Mesendoderm (in vitro differentiated cells): Measurements from ENCODE around the gene SCRT2.

ENCODE experiments used
- DNase-seq: peaks from one replicate; pipeline ENCODE4 v3.0.0; 2013
- H2AK5ac ChIP-seq: 2 replicates; pipeline ENCODE4 v1.6.1; 2013; ENCODE audit warnings: low read length, inconsistent platforms
- H2BK120ac ChIP-seq: 2 replicates; pipeline ENCODE4 v1.6.1; 2013; ENCODE audit warnings: low read depth, mild to moderate bottlenecking, low read length, moderate library complexity, mixed read lengths
- H2BK15ac ChIP-seq: replicated peaks from 2 replicates; pipeline ENCODE4 v1.6.1; 2013; ENCODE audit warnings: low read depth, mild to moderate bottlenecking, moderate library complexity
- H2BK5ac ChIP-seq: 2 replicates; pipeline ENCODE4 v1.6.1; 2013; ENCODE audit warnings: low read length, inconsistent platforms
- H3K18ac ChIP-seq: 2 replicates; pipeline ENCODE4 v1.6.1; 2013; ENCODE audit warnings: mild to moderate bottlenecking, low read length, mixed read lengths
- H3K23ac ChIP-seq: one replicate; pipeline ENCODE4 v1.6.1; 2013; ENCODE audit warnings: low read length
- H3K27ac ChIP-seq: 2 replicates; pipeline ENCODE4 v1.5.1; 2013; ENCODE audit warnings: low read depth, mild to moderate bottlenecking, inconsistent platforms, low read length, moderate library complexity
- H3K27me3 ChIP-seq: 2 replicates; pipeline ENCODE4 v1.6.1; 2013; ENCODE audit warnings: low read length, control low read depth, mild to moderate bottlenecking, inconsistent platforms; ENCODE audit not compliant: insufficient read depth, poor library complexity
- H3K36me3 ChIP-seq: 2 replicates; pipeline ENCODE4 v1.6.1; 2013; ENCODE audit warnings: low read length, inconsistent platforms; ENCODE audit not compliant: control insufficient read depth, insufficient read depth
- H3K4ac ChIP-seq: one replicate; pipeline ENCODE4 v1.6.1; 2013; ENCODE audit warnings: low read depth, mild to moderate bottlenecking, low read length, moderate library complexity
- H3K4me1 ChIP-seq: 2 replicates; pipeline ENCODE4 v1.6.1; 2013; ENCODE audit warnings: low read depth, low read length, inconsistent platforms; ENCODE audit not compliant: control insufficient read depth
- H3K4me2 ChIP-seq: 2 replicates; pipeline ENCODE4 v1.6.1; 2013; ENCODE audit warnings: low read length
- H3K4me3 ChIP-seq: 2 replicates; pipeline ENCODE4 v1.5.1; 2013; ENCODE audit warnings: mild to moderate bottlenecking, low read length
- H3K56ac ChIP-seq: one replicate; pipeline ENCODE4 v1.6.1; 2013; ENCODE audit warnings: low read length
- H3K79me1 ChIP-seq: 2 replicates; pipeline ENCODE4 v1.6.1; 2013; ENCODE audit warnings: low read length, inconsistent platforms
- H3K79me2 ChIP-seq: 2 replicates; pipeline ENCODE4 v1.6.1; 2013; ENCODE audit warnings: mild to moderate bottlenecking, low read length; ENCODE audit not compliant: control insufficient read depth, insufficient read depth
- H3K9ac ChIP-seq: 2 replicates; pipeline ENCODE4 v1.6.1; 2013; ENCODE audit warnings: low read length, inconsistent platforms
- H4K5ac ChIP-seq: one replicate; pipeline ENCODE4 v1.6.1; 2013; ENCODE audit warnings: low read length
- H4K8ac ChIP-seq: one replicate; pipeline ENCODE4 v1.6.1; 2013; ENCODE audit warnings: low read depth, mild to moderate bottlenecking, control low read depth, low read length, moderate library complexity
- WGBS: extraction: QIAGEN DNeasy Blood & Tissue Kit; methylation state at CpG from one replicate; pipeline ENCODE4 v1.1.7; 2013; ENCODE audit warnings: low lambda C conversion rate, missing lambda C conversion rate; ENCODE audit not compliant: insufficient coverage; ENCODE audit errors: extremely low coverage; 5-methylcytosine and 5-hydroxymethylcytosine counted together

SCRT2 gene

GRCh38 chr20:684676-685319 lies 9.2 kb upstream of the SCRT2 start:
- no peak overlapping the region for H3K27ac ChIP-seq
- H3K9ac ChIP-seq: no peak overlapping the region
- H3K4me1 ChIP-seq: no peaks in the 10 kb centered on the region
- H3K4me3 ChIP-seq: no peak overlapping the region
- H4K5ac ChIP-seq: no peak overlapping the region
- no peak overlapping the region for H2BK120ac ChIP-seq
- no peak overlapping the region for H3K18ac ChIP-seq
- H3K23ac ChIP-seq: no peak overlapping the region
- DNase-seq: no peak
- no peaks in the 10 kb centered on the region for H3K79me1 ChIP-seq
- no peak overlapping the region for H3K4ac ChIP-seq
- no peak overlapping the region for H2AK5ac ChIP-seq
- no CpG with 5 or more reads among the region's 4 CpGs for WGBS
- H4K8ac ChIP-seq: no peak overlapping the region
- no peak overlapping the region for H2BK15ac ChIP-seq
- no peak overlapping the region for H3K56ac ChIP-seq
- no peak overlapping the region for H2BK5ac ChIP-seq
- H3K79me2 ChIP-seq: no peaks in the 10 kb centered on the region
- H3K4me2 ChIP-seq: no peak overlapping the region
- no peaks in the 10 kb centered on the region for H3K27me3 ChIP-seq
- no peaks in the 10 kb centered on the region for H3K36me3 ChIP-seq

DNA sequence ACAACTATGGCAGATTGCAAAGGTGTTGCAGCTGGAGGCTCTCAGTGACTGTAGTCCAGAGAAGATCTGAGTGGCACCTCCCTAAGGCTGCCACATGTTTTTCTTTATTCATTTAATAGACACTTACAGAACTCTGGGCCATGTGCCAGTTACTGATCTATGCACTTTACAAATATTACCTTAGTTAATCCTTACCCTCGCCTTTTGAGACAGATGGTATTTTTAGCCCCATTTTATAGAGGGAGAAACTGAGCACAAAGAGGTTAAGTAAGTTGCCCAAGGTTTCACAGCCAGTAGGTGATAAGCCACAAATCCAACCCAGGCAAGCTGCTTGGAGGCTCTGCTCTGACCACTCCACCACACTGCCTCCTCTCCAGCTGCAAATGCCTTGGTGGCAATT lies 6.5 kb upstream of the SCRT2 start:
- Histone ChIP-seq H3K4ac (no peak overlapping the region), H3K23ac (no peak overlapping the region), H3K79me1 (no peaks in the 10 kb centered on the region), H3K9ac (no peak overlapping the region), H3K36me3 (no peaks in the 10 kb centered on the region), H4K5ac (no peak overlapping the region), H3K4me1 (no peaks in the 10 kb centered on the region), H2BK5ac (no peak overlapping the region), H3K27ac (no peak overlapping the region), H3K27me3 (no peaks in the 10 kb centered on the region), H2BK120ac (no peak overlapping the region), H3K79me2 (no peaks in the 10 kb centered on the region), H4K8ac (no peak overlapping the region), H2BK15ac (no peak overlapping the region), H3K4me2 (no peak overlapping the region), H3K56ac (no peak overlapping the region), H2AK5ac (no peak overlapping the region), H3K4me3 (no peak overlapping the region), H3K18ac (no peak overlapping the region)
- WGBS: no CpG with 5 or more reads among the region's 1 CpG
- DNase-seq: no peak

DNA sequence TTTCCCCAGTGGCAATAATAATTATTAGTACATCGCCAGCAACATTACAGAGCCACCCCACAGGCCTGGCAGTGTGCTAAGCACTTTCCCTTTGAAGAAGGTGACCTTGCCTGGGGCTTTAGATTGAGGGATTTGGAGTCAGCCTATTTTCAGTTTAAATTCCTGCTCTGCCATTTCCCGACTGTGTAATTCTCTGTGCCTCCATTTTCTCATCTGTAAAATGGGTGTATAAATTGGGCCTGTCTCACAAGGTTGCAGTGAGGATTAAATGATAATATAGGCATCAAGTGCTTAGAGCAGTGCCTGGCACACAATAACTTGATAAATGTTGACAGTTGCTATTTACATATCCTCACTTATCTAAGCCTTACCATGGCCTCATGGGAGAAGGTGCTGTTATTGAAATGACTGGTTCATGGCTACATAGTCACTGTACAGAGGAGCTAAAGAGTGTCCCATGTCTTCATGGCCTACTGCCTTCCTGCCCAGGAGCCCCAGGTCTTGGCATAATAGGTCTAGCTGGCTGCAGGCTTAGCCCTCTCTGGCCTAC lies 5.1 kb upstream of the SCRT2 start:
- no peak overlapping the region for H4K8ac ChIP-seq
- H3K27me3 ChIP-seq: peaks cover 7% of the 10 kb centered on the region

GRCh38 chr20:677957-678356 lies 2.4 kb upstream of the SCRT2 start:
- Histone ChIP-seq H4K5ac (no peak overlapping the region), H3K79me2 (no peaks in the 10 kb centered on the region), H3K27ac (no peak overlapping the region), H2BK5ac (no peak overlapping the region), H2AK5ac (no peak overlapping the region), H3K4me2 (no peak overlapping the region), H3K18ac (no peak overlapping the region), H2BK15ac (no peak overlapping the region), H3K4me3 (no peak overlapping the region), H3K36me3 (no peaks in the 10 kb centered on the region), H3K23ac (no peak overlapping the region), H3K4me1 (peaks cover 3% of the 10 kb centered on the region), H2BK120ac (no peak overlapping the region), H3K9ac (no peak overlapping the region), H4K8ac (no peak overlapping the region), H3K27me3 (peaks cover 7% of the 10 kb centered on the region), H3K4ac (no peak overlapping the region), H3K79me1 (no peaks in the 10 kb centered on the region), H3K56ac (no peak overlapping the region)
- WGBS: no CpG with 5 or more reads among the region's 5 CpGs
- DNase-seq: no peak

More for the DNA sequence above, 5.1 kb upstream of the SCRT2 start:
- Histone ChIP-seq H3K27ac (no peak overlapping the region), H3K4me2 (no peak overlapping the region), H4K5ac (no peak overlapping the region), H3K18ac (no peak overlapping the region), H3K36me3 (no peaks in the 10 kb centered on the region), H2AK5ac (no peak overlapping the region), H3K23ac (no peak overlapping the region), H3K56ac (no peak overlapping the region), H3K4me1 (peaks cover 3% of the 10 kb centered on the region), H3K79me2 (no peaks in the 10 kb centered on the region), H2BK5ac (no peak overlapping the region), H3K4me3 (no peak overlapping the region), H3K9ac (no peak overlapping the region), H2BK120ac (no peak overlapping the region), H2BK15ac (no peak overlapping the region), H3K4ac (no peak overlapping the region), H3K79me1 (no peaks in the 10 kb centered on the region)
- WGBS: no CpG with 5 or more reads among the region's 2 CpGs
- DNase-seq: no peak

DNA sequence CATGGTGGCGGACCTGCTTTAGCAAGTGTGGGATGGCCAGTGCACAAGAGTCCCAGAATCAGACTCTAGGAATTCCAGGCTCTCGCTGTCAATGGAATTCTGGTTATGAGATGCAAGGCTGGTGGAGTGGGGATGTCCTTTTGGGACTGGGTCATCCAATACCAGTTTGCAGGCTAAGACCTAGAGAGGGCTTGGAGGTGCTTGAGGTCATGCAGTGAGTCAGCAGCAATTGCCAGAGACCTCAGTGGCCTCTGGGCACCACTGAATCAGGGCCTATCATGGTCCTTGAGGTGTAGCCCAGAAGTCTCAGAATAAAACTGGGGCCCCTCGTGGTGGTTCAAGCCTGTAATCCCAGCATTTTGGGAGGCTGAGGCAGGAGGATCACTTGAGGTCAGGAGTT lies 1.4 kb upstream of the SCRT2 start:
- Histone ChIP-seq H2BK5ac (no peak overlapping the region), H3K56ac (no peak overlapping the region), H3K4me1 (peaks cover 3% of the 10 kb centered on the region), H3K79me1 (no peaks in the 10 kb centered on the region), H3K4me3 (no peak overlapping the region), H3K9ac (no peak overlapping the region), H3K79me2 (no peaks in the 10 kb centered on the region), H3K23ac (no peak overlapping the region), H3K18ac (no peak overlapping the region), H3K4me2 (no peak overlapping the region), H2BK120ac (no peak overlapping the region), H2BK15ac (no peak overlapping the region), H3K4ac (no peak overlapping the region), H3K36me3 (no peaks in the 10 kb centered on the region), H2AK5ac (no peak overlapping the region), H3K27me3 (peaks cover 7% of the 10 kb centered on the region), H4K8ac (no peak overlapping the region), H3K27ac (no peak overlapping the region), H4K5ac (no peak overlapping the region)
- no peak for DNase-seq
- no CpG with 5 or more reads among the region's 3 CpGs for WGBS
